Loucy (cell line): Measurements from ENCODE around the gene OVOL1.
"Not testable (repeated sequence)": the region's sequence is repeated elsewhere in the genome, so short reads cannot be mapped to it uniquely, and the experiment has no call there.

ENCODE experiments used
- H2AFZ ChIP-seq: fragments of 200-600 bp; sonication (generic); 2 replicates; pipeline ENCODE4 v1.6.0; 2016; ENCODE audit warnings: antibody characterized with exemption, mild to moderate bottlenecking, low read length, moderate library complexity
- H3F3A ChIP-seq: fragments of 200-600 bp; 2 replicates; pipeline ENCODE4 v1.6.0; 2016; ENCODE audit warnings: antibody characterized with exemption, low read depth, mild to moderate bottlenecking
- H3K27me3 ChIP-seq: fragments of 200-600 bp; sonication (generic); 2 replicates; pipeline ENCODE4 v1.6.1; 2014; ENCODE audit warnings: low read length, mild to moderate bottlenecking; ENCODE audit not compliant: insufficient read depth, poor library complexity, severe bottlenecking
- H3K36me3 ChIP-seq: fragments of 200-600 bp; sonication (generic); 2 replicates; pipeline ENCODE4 v1.6.1; 2016; ENCODE audit warnings: low read length; ENCODE audit not compliant: insufficient read depth
- H3K4me1 ChIP-seq: fragments of 200-600 bp; sonication (generic); 2 replicates; pipeline ENCODE4 v1.5.1; 2014; ENCODE audit warnings: low read length, mild to moderate bottlenecking; ENCODE audit not compliant: insufficient read depth, poor library complexity, severe bottlenecking
- H3K4me2 ChIP-seq: fragments of 200-600 bp; sonication (generic); 2 replicates; pipeline ENCODE4 v1.6.0; 2014; ENCODE audit warnings: antibody characterized with exemption, low read length, low read depth, mild to moderate bottlenecking; ENCODE audit not compliant: poor library complexity, severe bottlenecking
- H3K4me3 ChIP-seq: fragments of 200-600 bp; sonication (generic); 2 replicates; pipeline ENCODE4 v1.5.1; 2014; ENCODE audit warnings: low read length, mild to moderate bottlenecking, mixed read lengths; ENCODE audit not compliant: poor library complexity, severe bottlenecking
- H3K79me2 ChIP-seq: fragments of 200-600 bp; sonication (generic); 2 replicates; pipeline ENCODE4 v1.6.1; 2014; ENCODE audit warnings: low read length; ENCODE audit not compliant: insufficient read depth
- H3K9ac ChIP-seq: fragments of 200-600 bp; sonication (generic); 2 replicates; pipeline ENCODE4 v1.6.0; 2014; ENCODE audit warnings: mild to moderate bottlenecking, low read depth, low read length, moderate library complexity; ENCODE audit not compliant: poor library complexity, severe bottlenecking
- H3K9me2 ChIP-seq: fragments of 200-600 bp; sonication (generic); replicated peaks from 2 replicates; pipeline ENCODE4 v1.6.1; 2016; ENCODE audit warnings: low read depth, low read length, mixed read lengths
- H3K9me3 ChIP-seq: fragments of 200-600 bp; sonication (generic); 2 replicates; pipeline ENCODE4 v1.6.1; 2014; ENCODE audit warnings: mild to moderate bottlenecking, antibody characterized with exemption, low read length, low read depth; ENCODE audit not compliant: insufficient read depth
- H4K20me1 ChIP-seq: fragments of 200-600 bp; sonication (generic); 2 replicates; pipeline ENCODE4 v1.6.0; 2014; ENCODE audit warnings: antibody characterized with exemption, low read length, mild to moderate bottlenecking; ENCODE audit not compliant: insufficient read depth, poor library complexity, severe bottlenecking
- EZH2phosphoT487 ChIP-seq: fragments of 200-600 bp; IDR thresholded peaks from 2 replicates; pipeline ENCODE4 v1.6.1; 2018; ENCODE audit warnings: antibody characterized with exemption, mild to moderate bottlenecking, moderate library complexity, borderline replicate concordance
- TF ChIP-seq, protein P1 (sequence below): fragments of 200-600 bp; sonication (generic); conservative IDR thresholded peaks from 2 replicates; pipeline ENCODE4 v1.5.1; 2014; ENCODE audit warnings: mild to moderate bottlenecking, antibody characterized with exemption, low read length

Gene OVOL1

DNA sequence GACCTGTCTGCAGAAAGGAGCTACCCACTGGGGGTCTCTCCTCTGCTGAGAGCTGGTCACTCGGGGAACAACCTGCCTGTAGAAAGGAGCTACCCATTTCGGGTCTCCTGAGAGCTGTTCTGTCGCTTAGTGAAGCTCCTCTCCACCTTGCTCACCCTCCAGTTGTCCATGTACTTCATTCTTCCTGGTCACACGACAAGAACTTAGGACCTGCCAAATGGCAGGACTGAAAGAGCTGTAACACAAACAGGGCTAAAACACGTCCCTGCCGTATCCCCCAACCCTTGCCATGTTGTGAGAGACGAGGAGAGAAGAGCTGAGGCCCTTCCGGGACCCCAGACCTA is 42.2 kb upstream of the OVOL1 start:
- Histone ChIP-seq H3K9me2 (no peaks in the 10 kb centered on the region), H2AFZ (no peak overlapping the region; the same call in 1 of the 2 replicates), H3K9me3 (no peaks in the 10 kb centered on the region), H3K4me3 (no peak overlapping the region), H3K79me2 (no peaks in the 10 kb centered on the region), H3K27me3 (peaks cover 6% of the 10 kb centered on the region), H3F3A (no peaks in the 10 kb centered on the region), H3K36me3 (no peaks in the 10 kb centered on the region), H3K9ac (no peak overlapping the region), H4K20me1 (no peaks in the 10 kb centered on the region), H3K4me2 (no peak overlapping the region), H3K4me1 (no peaks in the 10 kb centered on the region)
- TF ChIP-seq, protein P1, sequence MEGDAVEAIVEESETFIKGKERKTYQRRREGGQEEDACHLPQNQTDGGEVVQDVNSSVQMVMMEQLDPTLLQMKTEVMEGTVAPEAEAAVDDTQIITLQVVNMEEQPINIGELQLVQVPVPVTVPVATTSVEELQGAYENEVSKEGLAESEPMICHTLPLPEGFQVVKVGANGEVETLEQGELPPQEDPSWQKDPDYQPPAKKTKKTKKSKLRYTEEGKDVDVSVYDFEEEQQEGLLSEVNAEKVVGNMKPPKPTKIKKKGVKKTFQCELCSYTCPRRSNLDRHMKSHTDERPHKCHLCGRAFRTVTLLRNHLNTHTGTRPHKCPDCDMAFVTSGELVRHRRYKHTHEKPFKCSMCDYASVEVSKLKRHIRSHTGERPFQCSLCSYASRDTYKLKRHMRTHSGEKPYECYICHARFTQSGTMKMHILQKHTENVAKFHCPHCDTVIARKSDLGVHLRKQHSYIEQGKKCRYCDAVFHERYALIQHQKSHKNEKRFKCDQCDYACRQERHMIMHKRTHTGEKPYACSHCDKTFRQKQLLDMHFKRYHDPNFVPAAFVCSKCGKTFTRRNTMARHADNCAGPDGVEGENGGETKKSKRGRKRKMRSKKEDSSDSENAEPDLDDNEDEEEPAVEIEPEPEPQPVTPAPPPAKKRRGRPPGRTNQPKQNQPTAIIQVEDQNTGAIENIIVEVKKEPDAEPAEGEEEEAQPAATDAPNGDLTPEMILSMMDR = no peak
- TF ChIP-seq EZH2phosphoT487 = no peak

DNA sequence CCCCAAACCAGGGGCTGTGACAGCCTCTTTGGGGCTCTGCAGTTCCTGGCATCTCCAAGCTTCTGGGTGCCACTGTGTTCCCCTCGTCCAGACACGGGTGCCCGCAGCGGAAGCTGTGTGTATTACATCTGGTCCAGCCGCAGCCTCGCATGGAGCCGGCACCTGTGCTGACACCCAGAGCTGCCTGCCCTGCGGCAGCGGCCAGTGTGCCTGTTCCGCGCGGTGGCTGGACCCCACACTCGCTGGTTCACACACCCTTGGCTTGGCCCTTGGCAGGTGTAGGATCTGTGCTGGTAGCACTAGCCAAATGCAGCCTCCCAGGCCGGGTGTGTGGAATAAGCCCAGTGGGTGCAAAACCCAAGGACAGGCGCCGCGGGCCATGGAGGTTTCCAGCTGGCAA is 41.8 kb upstream of the OVOL1 start:
- Histone ChIP-seq H4K20me1 (no peaks in the 10 kb centered on the region), H3F3A (no peaks in the 10 kb centered on the region), H3K9me3 (no peaks in the 10 kb centered on the region), H3K79me2 (no peaks in the 10 kb centered on the region), H3K4me3 (no peak overlapping the region), H3K9ac (no peak overlapping the region), H3K9me2 (no peaks in the 10 kb centered on the region), H3K27me3 (peaks cover 10% of the 10 kb centered on the region), H2AFZ (no peak overlapping the region), H3K4me2 (no peak overlapping the region), H3K36me3 (no peaks in the 10 kb centered on the region), H3K4me1 (no peaks in the 10 kb centered on the region)
- TF ChIP-seq, protein P1 = no peak
- no peak for TF ChIP-seq EZH2phosphoT487

DNA sequence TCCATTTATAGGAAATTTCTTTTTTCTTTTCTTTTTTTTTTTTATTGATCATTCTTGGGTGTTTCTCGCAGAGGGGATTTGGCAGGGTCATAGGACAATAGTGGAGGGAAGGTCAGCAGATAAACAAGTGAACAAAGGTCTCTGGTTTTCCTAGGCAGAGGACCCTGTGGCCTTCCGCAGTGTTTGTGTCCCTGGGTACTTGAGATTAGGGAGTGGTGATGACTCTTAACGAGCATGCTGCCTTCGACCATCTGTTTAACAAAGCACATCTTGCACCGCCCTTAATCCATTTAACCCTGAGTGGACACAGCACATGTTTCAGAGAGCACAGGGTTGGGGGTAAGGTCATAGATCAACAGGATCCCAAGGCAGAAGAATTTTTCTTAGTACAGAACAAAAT is 24.7 kb upstream of the OVOL1 start:
- H3K9me3 ChIP-seq, H3K4me2 ChIP-seq, H3K79me2 ChIP-seq: not testable (repeated sequence)

DNA sequence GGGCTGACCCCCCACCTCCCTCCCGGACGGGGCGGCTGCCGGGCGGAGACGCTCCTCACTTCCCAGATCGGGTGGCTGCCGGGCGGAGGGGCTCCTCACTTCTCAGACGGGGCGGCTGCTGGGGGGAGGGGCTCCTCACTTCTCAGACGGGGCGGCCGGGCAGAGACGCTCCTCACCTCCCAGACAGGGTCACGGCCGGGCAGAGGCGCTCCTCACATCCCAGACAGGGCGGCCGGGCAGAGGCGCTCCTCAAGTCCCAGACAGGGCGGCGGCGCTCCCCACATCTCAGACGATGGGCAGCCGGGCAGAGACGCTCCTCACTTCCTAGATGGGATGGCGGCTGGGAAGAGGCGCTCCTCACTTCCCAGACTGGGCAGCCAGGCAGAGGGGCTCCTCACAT is 24.0 kb upstream of the OVOL1 start:
- not testable (repeated sequence) for H3F3A ChIP-seq, H3K9ac ChIP-seq, H3K4me3 ChIP-seq, H4K20me1 ChIP-seq, H2AFZ ChIP-seq, H3K79me2 ChIP-seq, H3K9me3 ChIP-seq, H3K4me2 ChIP-seq, H3K9me2 ChIP-seq, H3K27me3 ChIP-seq, H3K4me1 ChIP-seq, H3K36me3 ChIP-seq

More for the DNA sequence above, 24.7 kb upstream of the OVOL1 start:
- not testable (repeated sequence) for H3K4me1 ChIP-seq, H4K20me1 ChIP-seq, H3K9me2 ChIP-seq, H3K27me3 ChIP-seq, H2AFZ ChIP-seq, H3K4me3 ChIP-seq, H3K9ac ChIP-seq, H3K36me3 ChIP-seq, H3F3A ChIP-seq
